GM10266 (cell line): Measurements from ENCODE around the gene MLF1.
"Not testable (repeated sequence)": the region's sequence is repeated elsewhere in the genome, so short reads cannot be mapped to it uniquely, and the experiment has no call there.

Experiments used
- DNase-seq: peaks from one replicate; pipeline ENCODE4 v3.0.0; 2012; ENCODE audit errors: extremely low spot score
- CTCF ChIP-seq: IDR thresholded peaks from 2 replicates; pipeline ENCODE4 v1.5.1; 2012; ENCODE audit warnings: mild to moderate bottlenecking, low read depth; ENCODE audit not compliant: control insufficient read depth, insufficient read depth; ENCODE audit errors: missing control alignments

Gene MLF1

GRCh38 chr3:158539414-158540014 is 31.5 kb upstream of the MLF1 start:
- peak; percentile 41 for TF ChIP-seq CTCF
- peak; percentile 9 for DNase-seq

DNA sequence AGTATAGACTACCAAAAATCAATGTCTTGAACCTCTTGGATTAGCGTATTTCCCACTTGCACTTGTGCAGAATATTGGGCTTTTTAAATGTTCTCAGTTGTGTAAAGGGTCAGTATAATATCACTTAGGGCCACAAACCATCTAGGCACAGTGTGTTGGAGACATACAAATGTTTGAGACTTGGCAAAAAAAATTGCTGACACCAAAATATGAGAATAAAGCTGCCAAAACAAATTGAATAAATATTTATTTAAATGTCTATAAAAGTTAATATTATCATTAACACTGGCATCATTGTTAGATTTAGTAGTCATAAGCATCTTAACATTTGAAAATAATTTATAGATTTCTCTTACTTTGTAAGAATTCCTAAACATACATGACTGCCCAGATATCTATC is 30.9 kb upstream of the MLF1 start:
- no peak for DNase-seq
- TF ChIP-seq CTCF = no peak

GRCh38 chr3:158548691-158549090 is 22.3 kb upstream of the MLF1 start:
- DNase-seq = no peak
- TF ChIP-seq CTCF = no peak

DNA sequence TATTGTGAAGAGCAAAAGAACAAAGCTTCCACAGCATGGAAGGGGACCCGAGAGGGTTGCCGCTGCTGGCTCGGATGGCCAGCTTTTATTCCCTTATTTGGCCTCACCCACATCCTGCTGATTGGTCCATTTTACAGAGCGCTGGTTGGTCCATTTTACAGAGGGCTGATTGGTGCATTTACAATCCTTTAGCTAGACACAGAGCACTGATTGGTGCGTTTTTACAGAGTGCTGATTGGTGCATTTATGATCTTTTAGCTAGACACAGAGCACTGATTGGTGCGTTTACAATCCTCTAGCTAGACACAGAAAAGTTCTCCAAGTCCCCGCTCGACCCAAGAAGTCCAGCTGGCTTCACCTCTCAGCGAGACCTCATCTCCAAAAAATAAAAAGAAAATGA is 21.1 kb upstream of the MLF1 start:
- DNase-seq = not testable (repeated sequence)

DNA sequence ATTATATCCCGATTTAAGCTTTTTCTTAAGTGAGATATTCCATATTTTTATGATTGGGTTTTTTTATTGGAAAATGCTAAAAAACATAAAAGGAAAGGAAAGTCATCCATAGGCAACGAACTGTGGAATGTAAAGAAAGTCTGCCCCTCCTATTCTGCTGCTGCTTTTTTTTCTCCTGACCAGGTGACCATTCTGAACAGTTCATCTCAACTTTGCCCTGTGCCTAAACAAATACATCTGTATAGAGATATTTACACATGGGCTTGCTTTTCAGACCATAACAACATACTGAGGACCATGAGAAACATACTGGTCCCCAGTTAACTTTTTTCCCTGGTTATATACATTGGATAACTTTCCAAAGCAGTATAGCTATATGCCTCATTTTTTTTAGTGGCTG is 18.9 kb upstream of the MLF1 start:
- no peak for DNase-seq
- no peak for TF ChIP-seq CTCF

- DNase-seq = no peak
- no peak for TF ChIP-seq CTCF
Observed at GRCh38 chr3:158559504-158559903, 11.5 kb upstream of the MLF1 start.

DNA sequence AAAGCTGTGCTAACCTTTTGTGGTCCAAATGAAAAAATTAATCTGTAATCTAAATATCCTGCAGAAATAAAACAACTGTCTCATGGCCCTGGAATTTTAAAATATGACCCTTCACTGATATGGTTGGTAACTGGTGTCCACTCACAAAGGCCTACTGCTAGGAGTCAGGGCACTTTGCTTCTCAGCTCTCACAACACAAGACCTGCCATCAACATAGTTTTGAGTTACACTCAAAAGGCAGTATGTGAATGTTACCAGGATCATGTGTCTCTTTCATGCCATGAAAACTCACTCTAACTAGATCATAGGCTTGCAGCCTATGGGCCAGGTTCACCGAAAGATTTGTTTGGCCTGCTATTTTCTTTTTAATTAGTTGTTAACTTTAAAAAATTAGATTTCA is 10.0 kb upstream of the MLF1 start:
- TF ChIP-seq CTCF = no peak
- DNase-seq = no peak

GRCh38 chr3:158562674-158563073 is 8.3 kb upstream of the MLF1 start:
- no peak for TF ChIP-seq CTCF
- DNase-seq = no peak
